Erythroblast (primary cell): ENCODE measurements around the gene RBFOX2.

Experiments used
- GATA1 ChIP-seq: IDR thresholded peaks from 2 replicates; pipeline ENCODE4 v1.6.1; 2011; ENCODE audit warnings: low read depth, mild to moderate bottlenecking, control low read depth, low read length, moderate library complexity
- POLR2A ChIP-seq: IDR thresholded peaks from 2 replicates; pipeline ENCODE4 v1.6.1; 2011; ENCODE audit warnings: mild to moderate bottlenecking, low read length

DNA sequence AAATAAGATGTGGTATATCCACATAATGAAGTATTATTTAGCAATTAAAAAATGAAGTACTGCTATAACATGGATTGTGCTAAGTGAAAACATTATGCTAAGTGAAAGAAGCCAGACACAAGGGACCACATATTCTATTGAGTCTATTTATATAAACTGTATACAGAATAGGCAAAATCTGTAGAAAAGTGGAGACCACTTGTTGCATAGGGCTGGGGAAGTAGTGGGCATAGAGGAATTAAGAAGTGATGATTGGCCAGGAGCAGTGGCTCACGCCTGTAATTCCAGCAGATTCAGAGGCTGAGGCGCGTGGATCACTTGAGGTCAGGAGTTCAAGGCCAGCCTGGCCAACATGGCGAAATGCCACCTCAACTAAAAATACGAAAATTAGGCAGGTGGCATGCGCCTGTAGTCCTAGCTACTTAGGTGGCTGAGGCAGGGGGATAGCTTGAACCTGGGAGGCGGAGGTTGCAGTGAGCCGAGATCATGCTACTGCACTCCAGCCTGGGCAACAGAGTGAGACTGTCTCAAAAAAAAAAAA, 109.6 kb downstream of the RBFOX2 start:
- TF ChIP-seq POLR2A (no peak), GATA1 (no peak)
